Loucy (cell line): ENCODE results near the gene ARHGAP35.

Experiments
- CTCF ChIP-seq: fragments of 200-600 bp; sonication (generic); conservative IDR thresholded peaks from 2 replicates; pipeline ENCODE4 v1.5.1; 2014; ENCODE audit warnings: mild to moderate bottlenecking, antibody characterized with exemption, low read length
- EZH2phosphoT487 ChIP-seq: fragments of 200-600 bp; IDR thresholded peaks from 2 replicates; pipeline ENCODE4 v1.6.1; 2018; ENCODE audit warnings: antibody characterized with exemption, mild to moderate bottlenecking, moderate library complexity, borderline replicate concordance

- TF ChIP-seq EZH2phosphoT487, result no peak
- no peak for TF ChIP-seq CTCF
Measured at GRCh38 chr19:46818812-46819211, 42.0 kb upstream of the ARHGAP35 start.
